Chondrocyte (in vitro differentiated cells): ENCODE results near the gene CLCN6. TPM values are rescaled to one million over a fixed set of nuclear protein-coding genes. Genes with fewer than 3 reads are reported as not detected.

Experiments
- DNase-seq: peaks from one replicate; pipeline ENCODE4 v3.0.0; 2021; ENCODE audit warnings: mixed read lengths, low spot score
- H3K27ac Mint-ChIP-seq: one replicate; pipeline ENCODE4 v1.8.0; 2021; ENCODE audit warnings: mild to moderate bottlenecking, moderate library complexity, mixed read lengths; ENCODE audit not compliant: unreplicated experiment
- H3K27me3 Mint-ChIP-seq: 2 replicates; pipeline ENCODE4 v1.8.0; 2021; ENCODE audit warnings: low read depth, mixed read lengths
- H3K36me3 Mint-ChIP-seq: 2 replicates; pipeline ENCODE4 v1.8.0; 2021; ENCODE audit warnings: low read depth, mixed read lengths
- H3K4me1 Mint-ChIP-seq: 2 replicates; pipeline ENCODE4 v1.8.0; 2021; ENCODE audit warnings: low read depth, mild to moderate bottlenecking, mixed read lengths
- H3K4me3 Mint-ChIP-seq: one replicate; pipeline ENCODE4 v1.8.0; 2021; ENCODE audit warnings: mild to moderate bottlenecking, moderate library complexity, mixed read lengths; ENCODE audit not compliant: unreplicated experiment
- H3K9me3 Mint-ChIP-seq: 2 replicates; pipeline ENCODE4 v1.8.0; 2021; ENCODE audit warnings: low read depth, mixed read lengths
- CTCF ChIP-seq: fragments of 200-600 bp; sonication (generic); IDR thresholded peaks from 2 replicates; pipeline ENCODE4 v1.5.0; 2021; ENCODE audit warnings: antibody characterized with exemption, mild to moderate bottlenecking, moderate library complexity
- total RNA-seq: library from RNA; stranded (reverse); gene quantifications from 3 replicates; pipeline ENCODE4 v1.2.1, GENCODE V29; 2021

CLCN6 gene
- total RNA-seq, 1 donor from 2014 or later, result 22.2 TPM

- no peaks in the 10 kb centered on the region for H3K9me3 Mint-ChIP-seq
- no peak overlapping the region for H3K27ac Mint-ChIP-seq
- no peak for DNase-seq
- peaks cover 7% of the 10 kb centered on the region for H3K4me1 Mint-ChIP-seq
- H3K36me3 Mint-ChIP-seq, result no peaks in the 10 kb centered on the region
- no peak for TF ChIP-seq CTCF
- H3K27me3 Mint-ChIP-seq, result peaks cover 9% of the 10 kb centered on the region
- no peak overlapping the region for H3K4me3 Mint-ChIP-seq
Observed at GRCh38 chr1:11882814-11883538, 77.0 kb downstream of the CLCN6 start.

GRCh38 chr1:11885916-11886315 is 79.9 kb downstream of the CLCN6 start:
- H3K4me1 Mint-ChIP-seq, result peaks cover 7% of the 10 kb centered on the region
- no peaks in the 10 kb centered on the region for H3K36me3 Mint-ChIP-seq
- H3K4me3 Mint-ChIP-seq, result no peak overlapping the region
- no peak for DNase-seq
- H3K9me3 Mint-ChIP-seq, result no peaks in the 10 kb centered on the region
- H3K27me3 Mint-ChIP-seq, result peaks cover 8% of the 10 kb centered on the region
- no peak overlapping the region for H3K27ac Mint-ChIP-seq
- no peak for TF ChIP-seq CTCF

GRCh38 chr1:11886986-11887665 is 81.1 kb downstream of the CLCN6 start:
- peaks cover 14% of the 10 kb centered on the region for H3K27me3 Mint-ChIP-seq
- no peaks in the 10 kb centered on the region for H3K36me3 Mint-ChIP-seq
- DNase-seq, result no peak
- no peak for TF ChIP-seq CTCF
- H3K9me3 Mint-ChIP-seq, result no peaks in the 10 kb centered on the region
- H3K4me3 Mint-ChIP-seq, result no peak overlapping the region
- peaks cover 7% of the 10 kb centered on the region for H3K4me1 Mint-ChIP-seq
- H3K27ac Mint-ChIP-seq, result no peak overlapping the region

GRCh38 chr1:11887666-11888007 is 81.6 kb downstream of the CLCN6 start:
- Mint-ChIP-seq H3K9me3 (no peaks in the 10 kb centered on the region), H3K4me3 (no peak overlapping the region), H3K27ac (no peak overlapping the region), H3K36me3 (no peaks in the 10 kb centered on the region), H3K4me1 (peaks cover 7% of the 10 kb centered on the region), H3K27me3 (peaks cover 19% of the 10 kb centered on the region)
- no peak for TF ChIP-seq CTCF
- DNase-seq, result no peak

- H3K4me3 Mint-ChIP-seq, result no peak overlapping the region
- DNase-seq, result no peak
- H3K4me1 Mint-ChIP-seq, result no peaks in the 10 kb centered on the region
- H3K36me3 Mint-ChIP-seq, result no peaks in the 10 kb centered on the region
- H3K27ac Mint-ChIP-seq, result no peak overlapping the region
- no peak for TF ChIP-seq CTCF
- H3K9me3 Mint-ChIP-seq, result no peaks in the 10 kb centered on the region
- H3K27me3 Mint-ChIP-seq, result peaks cover 19% of the 10 kb centered on the region
Observed at GRCh38 chr1:11888206-11888876, 82.3 kb downstream of the CLCN6 start.
